HUES48 (cell line): ENCODE results near the gene MYO1D.
"Not testable (repeated sequence)": the region's sequence is repeated elsewhere in the genome, so short reads cannot be mapped to it uniquely, and the experiment has no call there.

Source experiments
- H3K27ac ChIP-seq: one replicate; pipeline ENCODE4 v1.7.0; 2013; ENCODE audit warnings: low read depth, low read length, inconsistent platforms
- H3K27me3 ChIP-seq: 2 replicates; pipeline ENCODE4 v1.6.1; 2013; ENCODE audit warnings: mild to moderate bottlenecking, low read length; ENCODE audit not compliant: control insufficient read depth, insufficient read depth
- H3K36me3 ChIP-seq: 2 replicates; pipeline ENCODE4 v1.6.1; 2013; ENCODE audit warnings: low read length; ENCODE audit not compliant: control insufficient read depth, insufficient read depth
- H3K4me1 ChIP-seq: 2 replicates; pipeline ENCODE4 v1.6.1; 2013; ENCODE audit warnings: mild to moderate bottlenecking, low read length; ENCODE audit not compliant: control insufficient read depth, insufficient read depth
- H3K4me3 ChIP-seq: 2 replicates; pipeline ENCODE4 v1.5.1; 2013; ENCODE audit warnings: mild to moderate bottlenecking, low read depth, low read length
- H3K9ac ChIP-seq: 2 replicates; pipeline ENCODE4 v1.6.1; 2013; ENCODE audit warnings: mild to moderate bottlenecking, low read depth, low read length, moderate library complexity
- H3K9me3 ChIP-seq: 2 replicates; pipeline ENCODE4 v1.6.1; 2013; ENCODE audit warnings: low read length; ENCODE audit not compliant: control insufficient read depth, insufficient read depth

The MYO1D gene

DNA sequence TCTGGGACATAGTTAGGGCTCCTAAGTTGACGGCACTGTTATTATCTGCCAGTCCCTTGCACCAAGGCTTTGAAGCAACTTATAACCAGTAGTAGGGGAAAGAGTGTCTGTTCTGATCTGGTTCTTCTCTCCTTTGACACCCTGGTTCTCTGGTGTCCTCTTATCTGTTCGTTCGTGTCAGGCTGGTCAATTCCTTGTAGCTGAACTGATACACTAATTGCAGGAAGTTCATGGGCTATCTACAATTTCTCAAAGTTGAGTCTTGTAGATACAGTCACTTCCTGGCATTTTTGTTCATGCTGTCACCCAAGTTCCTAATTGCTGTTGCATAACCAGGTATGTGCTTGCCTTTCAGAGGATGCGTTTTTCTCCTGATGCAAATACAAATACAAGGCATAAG is 17.3 kb upstream of the MYO1D start:
- no peak overlapping the region for H3K27ac ChIP-seq
- no peaks in the 10 kb centered on the region for H3K4me1 ChIP-seq
- H3K4me3 ChIP-seq: no peak overlapping the region
- H3K27me3 ChIP-seq: no peaks in the 10 kb centered on the region
- no peak overlapping the region for H3K9ac ChIP-seq
- H3K9me3 ChIP-seq: no peaks in the 10 kb centered on the region
- H3K36me3 ChIP-seq: no peaks in the 10 kb centered on the region

DNA sequence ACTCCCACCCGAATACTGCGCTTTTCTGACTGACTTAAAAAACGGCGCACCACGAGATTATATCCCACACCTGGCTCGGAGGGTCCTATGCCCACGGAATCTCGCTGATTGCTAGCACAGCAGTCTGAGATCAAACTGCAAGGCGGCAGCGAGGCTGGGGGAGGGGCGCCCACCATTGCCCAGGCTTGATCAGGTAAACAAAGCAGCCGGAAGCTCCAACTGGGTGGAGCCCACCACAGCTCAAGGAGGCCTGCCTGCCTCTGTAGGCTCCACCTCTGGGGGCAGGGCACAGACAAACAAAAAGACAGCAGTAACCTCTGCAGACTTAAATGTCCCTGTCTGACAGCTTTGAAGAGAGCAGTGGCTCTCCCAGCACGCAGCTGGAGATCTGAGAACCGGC is 10.5 kb upstream of the MYO1D start:
- not testable (repeated sequence) for H3K4me1 ChIP-seq, H3K27me3 ChIP-seq, H3K36me3 ChIP-seq, H3K27ac ChIP-seq, H3K4me3 ChIP-seq, H3K9me3 ChIP-seq, H3K9ac ChIP-seq

DNA sequence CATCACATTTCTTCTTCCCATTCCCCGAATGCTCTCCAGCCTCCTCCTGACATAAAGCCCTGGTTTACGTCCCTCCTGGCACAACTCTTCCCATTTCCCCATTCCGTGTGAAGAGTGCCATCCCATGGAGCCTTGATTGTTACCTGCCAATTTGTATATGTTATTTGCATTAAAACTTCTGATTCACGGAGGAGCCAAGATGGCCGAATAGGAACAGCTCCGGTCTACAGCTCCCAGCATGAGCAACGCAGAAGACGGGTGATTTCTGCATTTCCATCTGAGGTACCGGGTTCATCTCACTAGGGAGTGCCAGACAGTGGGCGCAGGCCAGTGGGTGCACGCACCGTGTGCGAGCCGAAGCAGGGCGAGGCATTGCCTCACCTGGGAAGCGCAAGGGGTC is 10.0 kb upstream of the MYO1D start:
- H3K9me3 ChIP-seq, H3K9ac ChIP-seq, H3K27ac ChIP-seq, H3K4me1 ChIP-seq, H3K4me3 ChIP-seq, H3K27me3 ChIP-seq, H3K36me3 ChIP-seq: not testable (repeated sequence)

DNA sequence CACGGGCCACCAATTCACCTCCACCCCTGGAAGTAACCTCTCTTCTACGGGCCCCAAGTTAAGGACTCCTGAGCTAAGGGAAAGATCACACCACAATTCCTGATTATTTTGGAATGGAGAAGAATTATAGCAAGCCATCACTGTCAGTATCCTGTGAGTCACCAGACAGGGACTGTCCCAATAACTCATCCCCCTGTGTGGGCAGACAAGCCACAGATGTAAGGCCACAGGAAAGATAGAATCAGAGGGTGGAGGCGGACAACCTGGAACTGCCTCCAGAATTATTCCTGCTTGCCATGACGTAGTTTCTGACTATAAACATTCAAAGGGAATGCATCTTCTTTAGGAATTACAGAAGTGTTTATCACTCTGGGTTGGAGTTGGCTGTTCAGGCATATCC is 5.8 kb upstream of the MYO1D start:
- Histone ChIP-seq H3K9me3 (no peaks in the 10 kb centered on the region), H3K27ac (no peak overlapping the region), H3K4me3 (no peak overlapping the region), H3K36me3 (no peaks in the 10 kb centered on the region), H3K27me3 (no peaks in the 10 kb centered on the region), H3K4me1 (peaks cover under 1% of the 10 kb centered on the region; the same call in 1 of the 2 replicates), H3K9ac (no peak overlapping the region)

DNA sequence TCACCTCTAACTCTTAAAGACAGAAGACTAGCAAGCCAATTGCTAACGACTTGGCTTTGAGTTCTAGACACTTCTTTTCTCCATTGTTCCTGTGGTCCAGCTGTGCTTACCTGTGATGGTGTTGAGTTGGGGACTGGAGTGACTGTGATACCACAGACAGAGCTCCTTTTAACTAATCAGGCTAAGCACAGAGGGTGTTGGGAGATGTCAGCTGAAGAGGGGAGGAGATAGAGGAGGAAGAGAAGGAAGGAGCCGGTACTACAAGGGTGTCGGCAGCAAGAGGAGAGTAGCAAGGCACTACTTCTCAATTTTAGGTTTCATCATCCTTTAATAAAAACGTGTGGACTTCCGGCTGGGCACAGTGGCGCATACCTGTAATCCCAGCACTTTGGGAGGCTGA is 5.1 kb upstream of the MYO1D start:
- Histone ChIP-seq H3K36me3 (no peaks in the 10 kb centered on the region), H3K9me3 (no peaks in the 10 kb centered on the region), H3K27ac (no peak overlapping the region), H3K4me1 (peaks cover 6% of the 10 kb centered on the region), H3K27me3 (no peaks in the 10 kb centered on the region), H3K4me3 (no peak overlapping the region), H3K9ac (no peak overlapping the region)

DNA sequence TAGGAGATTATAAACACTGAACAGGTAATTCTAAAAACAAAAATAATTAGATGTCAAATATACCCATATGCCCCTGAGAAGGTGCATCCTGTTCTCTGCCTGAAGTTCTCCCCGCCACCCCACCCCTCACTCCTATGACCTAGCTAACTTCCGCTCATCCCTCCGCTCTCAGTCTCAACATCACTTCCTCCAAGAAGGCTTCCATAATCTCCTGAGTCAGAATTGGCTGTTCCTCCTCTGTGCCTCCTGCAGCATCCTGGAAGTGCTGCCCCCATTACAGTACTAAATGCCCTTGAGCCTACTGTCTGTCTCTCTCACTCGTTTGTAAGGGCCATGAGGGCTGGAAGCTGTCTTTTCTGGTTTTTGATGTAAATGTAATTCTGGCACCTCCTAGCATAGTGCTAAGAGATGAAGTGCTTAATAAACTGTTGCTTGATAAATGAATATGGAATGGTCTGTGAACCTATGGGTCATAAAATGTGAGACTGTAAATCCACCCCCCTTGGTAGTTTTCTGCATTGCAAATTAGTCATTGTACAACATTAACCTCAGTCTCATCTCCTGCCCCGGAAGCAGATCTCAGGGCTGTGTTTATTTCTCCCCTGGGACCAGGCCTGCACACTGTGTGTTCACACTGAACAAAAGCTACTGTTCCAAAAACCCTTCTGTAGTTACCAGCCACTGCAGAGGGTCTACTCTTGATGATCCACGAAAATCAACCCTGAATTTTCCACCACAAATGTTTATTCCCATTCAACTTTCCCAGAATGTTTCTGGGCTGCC is 3.9 kb upstream of the MYO1D start:
- Histone ChIP-seq H3K36me3 (no peaks in the 10 kb centered on the region), H3K9me3 (no peaks in the 10 kb centered on the region), H3K27me3 (no peaks in the 10 kb centered on the region), H3K4me3 (no peak overlapping the region), H3K27ac (no peak overlapping the region), H3K4me1 (peaks cover 6% of the 10 kb centered on the region), H3K9ac (no peak overlapping the region)

DNA sequence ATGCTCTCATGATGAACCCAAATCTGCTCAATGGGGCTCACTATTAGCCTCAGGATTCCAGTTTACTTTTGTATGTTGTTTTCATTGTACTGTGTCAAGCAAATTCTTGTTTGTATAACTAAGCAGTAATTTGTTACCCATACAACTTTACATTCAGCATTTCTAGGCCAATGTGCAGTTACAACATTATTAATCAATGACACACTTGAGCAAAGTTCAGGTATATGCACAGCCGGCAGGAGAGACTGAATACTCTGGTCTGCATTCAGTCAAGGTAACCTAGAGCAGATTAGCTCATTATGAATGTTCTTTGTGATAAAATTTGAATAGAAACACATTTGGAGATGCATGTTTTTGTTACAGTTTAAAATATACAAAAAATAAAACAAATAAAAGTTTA is 2.2 kb upstream of the MYO1D start:
- Histone ChIP-seq H3K4me1 (peaks cover 10% of the 10 kb centered on the region), H3K9me3 (no peaks in the 10 kb centered on the region), H3K27ac (no peak overlapping the region), H3K9ac (no peak overlapping the region), H3K27me3 (no peaks in the 10 kb centered on the region), H3K36me3 (0 out of 2 replicates have a peak, but pooled peaks cover 3% of the 10 kb centered on the region), H3K4me3 (no peak overlapping the region)

DNA sequence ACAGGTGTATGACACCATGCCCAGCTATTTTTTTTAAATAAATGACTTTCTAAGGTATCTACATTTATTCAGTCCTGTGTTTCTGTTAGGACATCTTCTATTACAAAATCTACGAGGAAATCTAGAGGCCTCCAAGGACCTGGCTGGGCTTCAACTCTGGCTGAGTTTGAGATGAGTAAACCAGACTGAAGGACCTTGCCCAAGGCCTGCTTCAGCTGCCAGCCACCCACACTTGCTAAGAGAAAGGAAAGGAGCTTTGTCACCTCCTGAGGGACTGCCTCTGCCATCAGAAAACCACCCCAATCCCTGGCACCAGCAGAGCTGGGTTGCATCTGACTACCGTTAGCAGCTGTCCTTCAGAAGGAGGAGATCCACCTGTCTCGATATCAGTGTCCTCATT is 1.3 kb upstream of the MYO1D start:
- H3K9me3 ChIP-seq: no peaks in the 10 kb centered on the region
- no peak overlapping the region for H3K27ac ChIP-seq
- no peak overlapping the region for H3K4me3 ChIP-seq

DNA sequence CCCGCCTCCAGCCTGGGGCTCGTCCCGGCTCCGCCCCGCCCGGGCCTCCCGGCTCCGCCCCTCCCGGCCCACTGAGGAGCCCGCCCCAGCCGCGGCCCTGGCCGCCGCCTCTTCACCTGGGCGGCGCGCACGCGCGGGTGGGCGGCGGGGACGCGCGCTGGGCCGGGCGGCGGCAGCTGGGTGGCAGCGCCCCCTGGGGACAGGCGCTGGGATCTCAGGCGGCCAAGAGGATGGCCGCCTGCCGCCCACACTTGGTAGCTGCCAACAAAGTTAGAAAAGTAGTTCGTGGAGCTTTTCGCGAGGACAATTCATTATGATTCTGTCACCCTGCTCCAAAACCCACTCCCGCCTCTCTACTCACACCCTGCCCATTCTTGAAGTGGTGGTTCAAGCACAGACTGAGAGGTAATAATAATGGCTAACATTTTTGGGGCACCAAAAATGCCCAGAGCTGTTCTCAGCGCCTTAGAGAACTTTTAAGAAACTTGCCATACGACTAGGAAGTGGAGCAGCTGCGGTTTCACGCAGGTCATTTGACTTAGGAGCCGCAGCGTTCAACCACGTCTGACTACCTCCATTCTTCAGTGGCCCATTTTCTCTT is 340 bp upstream of the MYO1D start:
- Histone ChIP-seq H3K9me3 (no peaks in the 10 kb centered on the region), H3K27ac (peak overlapping the region; percentile 91), H3K36me3 (0 out of 2 replicates have a peak, but pooled peaks cover 3% of the 10 kb centered on the region), H3K27me3 (no peaks in the 10 kb centered on the region), H3K9ac (peak overlapping the region; percentile 87), H3K4me1 (peaks cover 10% of the 10 kb centered on the region), H3K4me3 (peak overlapping the region; percentile 90)

More for the DNA sequence above, 1.3 kb upstream of the MYO1D start:
- Histone ChIP-seq H3K9ac (no peak overlapping the region), H3K4me1 (peaks cover 10% of the 10 kb centered on the region), H3K36me3 (0 out of 2 replicates have a peak, but pooled peaks cover 3% of the 10 kb centered on the region), H3K27me3 (no peaks in the 10 kb centered on the region)

DNA sequence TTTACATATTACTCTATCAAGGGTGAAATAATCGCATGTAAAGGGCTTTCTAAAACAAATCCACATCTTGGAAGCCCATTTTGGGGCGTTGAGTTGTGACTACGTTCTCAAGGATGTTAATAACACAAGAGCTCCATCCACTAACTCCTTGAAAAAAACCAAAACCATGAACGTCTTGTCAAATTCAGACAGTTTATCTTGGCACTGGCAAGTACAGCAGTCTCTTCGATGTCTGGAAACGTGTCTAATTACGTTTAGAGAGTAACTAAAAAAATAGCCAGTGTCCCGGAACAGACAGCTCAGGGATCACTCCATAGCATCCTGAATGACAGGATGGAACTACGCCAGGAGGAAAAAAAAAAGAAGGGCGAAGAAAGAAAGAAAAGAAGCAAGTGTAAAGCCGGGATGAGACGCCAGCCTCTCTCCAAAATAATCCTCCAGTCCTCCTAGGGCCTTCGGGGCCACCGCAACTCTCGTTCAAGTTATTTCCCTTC is 954 bp downstream of the MYO1D start:
- peaks cover 12% of the 10 kb centered on the region for H3K4me1 ChIP-seq
- H3K27ac ChIP-seq: peak overlapping the region; percentile 91
- peak overlapping the region; percentile 87; the same call in 1 of the 2 replicates for H3K9ac ChIP-seq
- H3K36me3 ChIP-seq: 0 out of 2 replicates have a peak, but pooled peaks cover 3% of the 10 kb centered on the region
- H3K4me3 ChIP-seq: peak overlapping the region; percentile 90
- H3K27me3 ChIP-seq: no peaks in the 10 kb centered on the region
- no peaks in the 10 kb centered on the region for H3K9me3 ChIP-seq

DNA sequence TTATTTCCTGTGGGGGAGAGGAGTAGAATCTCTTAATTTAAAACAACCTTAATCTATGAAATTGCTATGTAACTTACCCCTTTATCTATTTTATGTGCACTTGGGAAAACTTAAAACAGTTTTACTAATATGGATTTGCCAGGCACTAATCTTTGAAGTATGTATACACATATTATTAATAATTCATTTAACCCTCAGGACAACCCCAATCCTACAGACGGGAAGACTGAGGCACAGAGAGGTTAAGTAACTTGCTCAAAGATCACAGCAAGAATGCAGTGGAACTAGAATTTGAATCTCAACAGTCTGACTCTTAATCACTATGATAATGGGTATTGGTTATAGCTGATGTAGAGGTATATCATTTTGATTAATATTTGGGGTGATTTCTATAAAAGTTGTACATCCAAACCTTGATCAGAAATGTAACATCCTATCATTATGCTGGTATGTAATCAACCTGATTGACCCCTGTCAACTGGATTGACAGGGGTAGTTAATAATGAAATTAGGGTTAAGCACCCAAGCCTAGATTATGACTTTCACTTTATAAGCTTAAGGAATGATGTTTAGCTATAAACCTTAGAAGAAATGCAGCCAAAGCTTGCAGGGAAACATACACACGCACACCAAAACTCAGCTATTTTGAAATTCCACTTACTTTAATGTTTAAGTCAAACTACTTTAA is 1.6 kb downstream of the MYO1D start:
- Histone ChIP-seq H3K36me3 (0 out of 2 replicates have a peak, but pooled peaks cover 3% of the 10 kb centered on the region), H3K9me3 (no peaks in the 10 kb centered on the region), H3K9ac (no peak overlapping the region), H3K4me1 (peaks cover 14% of the 10 kb centered on the region), H3K27me3 (no peaks in the 10 kb centered on the region), H3K4me3 (peak overlapping the region; percentile 90), H3K27ac (no peak overlapping the region)
